Measurements from ENCODE around the gene QRICH1.

QRICH1 gene, protein sequence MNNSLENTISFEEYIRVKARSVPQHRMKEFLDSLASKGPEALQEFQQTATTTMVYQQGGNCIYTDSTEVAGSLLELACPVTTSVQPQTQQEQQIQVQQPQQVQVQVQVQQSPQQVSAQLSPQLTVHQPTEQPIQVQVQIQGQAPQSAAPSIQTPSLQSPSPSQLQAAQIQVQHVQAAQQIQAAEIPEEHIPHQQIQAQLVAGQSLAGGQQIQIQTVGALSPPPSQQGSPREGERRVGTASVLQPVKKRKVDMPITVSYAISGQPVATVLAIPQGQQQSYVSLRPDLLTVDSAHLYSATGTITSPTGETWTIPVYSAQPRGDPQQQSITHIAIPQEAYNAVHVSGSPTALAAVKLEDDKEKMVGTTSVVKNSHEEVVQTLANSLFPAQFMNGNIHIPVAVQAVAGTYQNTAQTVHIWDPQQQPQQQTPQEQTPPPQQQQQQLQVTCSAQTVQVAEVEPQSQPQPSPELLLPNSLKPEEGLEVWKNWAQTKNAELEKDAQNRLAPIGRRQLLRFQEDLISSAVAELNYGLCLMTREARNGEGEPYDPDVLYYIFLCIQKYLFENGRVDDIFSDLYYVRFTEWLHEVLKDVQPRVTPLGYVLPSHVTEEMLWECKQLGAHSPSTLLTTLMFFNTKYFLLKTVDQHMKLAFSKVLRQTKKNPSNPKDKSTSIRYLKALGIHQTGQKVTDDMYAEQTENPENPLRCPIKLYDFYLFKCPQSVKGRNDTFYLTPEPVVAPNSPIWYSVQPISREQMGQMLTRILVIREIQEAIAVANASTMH

DNA sequence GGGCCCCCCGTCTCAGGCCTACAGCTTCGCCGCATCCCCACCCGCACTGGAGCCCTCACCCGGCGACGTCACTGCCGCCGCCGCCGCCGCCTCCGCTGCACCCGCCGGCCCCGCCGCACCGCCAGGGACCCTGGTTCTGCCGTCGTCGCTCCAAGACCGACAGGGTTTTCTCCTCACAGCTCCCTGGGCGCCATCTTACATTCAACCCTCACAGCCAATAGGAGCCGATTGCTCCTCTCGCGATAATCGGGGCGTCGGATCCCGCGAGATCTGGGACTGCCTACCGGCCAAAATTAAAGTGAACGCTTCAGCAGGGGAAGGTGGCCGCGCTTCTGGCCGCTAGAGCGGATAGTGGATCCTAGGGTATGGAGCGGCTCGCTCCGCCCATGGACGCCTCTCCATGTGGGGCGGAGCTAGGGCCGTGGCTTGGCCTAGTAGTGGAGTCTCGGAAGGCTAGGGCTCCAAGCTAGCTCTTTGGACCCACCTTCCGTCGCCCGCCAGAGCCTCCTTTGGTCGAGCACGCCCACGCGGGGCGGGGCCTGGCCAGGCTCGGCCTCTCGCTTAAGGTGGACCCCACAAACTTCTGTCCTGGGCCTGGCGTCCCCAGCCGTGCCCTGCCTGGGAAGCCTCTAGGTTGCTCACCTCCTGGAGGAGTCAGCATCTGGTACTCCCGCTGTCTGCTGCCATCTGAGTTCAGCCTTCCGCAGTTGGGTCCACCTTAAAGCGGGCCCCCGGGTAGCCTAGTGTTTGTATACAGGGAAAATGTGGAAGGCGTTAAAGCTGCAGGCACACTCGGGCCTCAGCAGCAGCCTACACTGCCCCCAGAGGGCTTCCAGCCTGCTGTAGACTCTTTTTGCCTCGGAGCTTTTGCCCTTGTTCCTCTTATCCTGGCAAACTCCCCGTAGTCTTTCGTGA lies at the start of gene QRICH1:
Gene QRICH1, minus strand, starts transcription at position 219 of the 915 bp plus-strand sequence. CDS start 17,054 bp downstream, outside the sequence.
- peak; percentile 98 to 99 for DNase-seq

DNA sequence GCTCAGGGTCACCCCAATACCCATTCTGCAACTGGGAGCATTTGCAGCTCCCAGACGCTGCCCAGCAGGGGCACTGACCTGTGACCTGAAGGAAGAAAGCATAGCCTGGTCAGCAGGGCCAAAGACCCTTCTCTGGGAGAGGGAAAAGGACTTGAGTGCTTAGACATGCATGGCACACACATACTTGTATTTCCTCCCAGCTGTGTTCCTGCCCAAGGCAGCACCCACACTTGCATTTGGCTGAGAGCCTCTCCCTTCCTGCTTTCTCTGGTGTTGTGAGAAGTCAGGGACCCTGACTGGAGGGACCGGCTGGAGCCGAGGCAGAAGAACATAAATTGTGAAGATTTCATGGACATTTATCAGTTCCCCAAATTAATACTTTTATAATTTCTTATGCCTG lies 46.2 kb upstream of the QRICH1 start:
- DNase-seq, result no peak

DNA sequence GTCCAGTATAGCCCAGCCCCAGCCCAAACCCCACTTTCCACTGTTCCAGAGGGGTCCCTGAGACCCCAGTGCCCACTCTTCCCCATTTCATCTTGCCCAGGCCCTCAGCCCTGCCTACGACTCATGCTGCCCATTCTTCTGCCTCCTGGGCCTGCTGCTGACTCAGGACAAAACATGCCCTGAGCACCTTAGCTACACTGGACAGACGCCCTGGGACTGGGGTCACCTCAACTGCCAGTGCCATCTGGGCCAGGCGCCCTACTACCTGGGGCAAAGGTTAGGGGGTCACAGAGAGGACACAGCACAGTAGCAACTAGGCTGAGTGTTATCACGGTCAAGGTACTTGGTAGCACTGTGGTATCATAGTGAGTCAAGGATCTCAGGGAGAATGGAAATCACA lies 41.6 kb upstream of the QRICH1 start:
- no peak for DNase-seq

DNA sequence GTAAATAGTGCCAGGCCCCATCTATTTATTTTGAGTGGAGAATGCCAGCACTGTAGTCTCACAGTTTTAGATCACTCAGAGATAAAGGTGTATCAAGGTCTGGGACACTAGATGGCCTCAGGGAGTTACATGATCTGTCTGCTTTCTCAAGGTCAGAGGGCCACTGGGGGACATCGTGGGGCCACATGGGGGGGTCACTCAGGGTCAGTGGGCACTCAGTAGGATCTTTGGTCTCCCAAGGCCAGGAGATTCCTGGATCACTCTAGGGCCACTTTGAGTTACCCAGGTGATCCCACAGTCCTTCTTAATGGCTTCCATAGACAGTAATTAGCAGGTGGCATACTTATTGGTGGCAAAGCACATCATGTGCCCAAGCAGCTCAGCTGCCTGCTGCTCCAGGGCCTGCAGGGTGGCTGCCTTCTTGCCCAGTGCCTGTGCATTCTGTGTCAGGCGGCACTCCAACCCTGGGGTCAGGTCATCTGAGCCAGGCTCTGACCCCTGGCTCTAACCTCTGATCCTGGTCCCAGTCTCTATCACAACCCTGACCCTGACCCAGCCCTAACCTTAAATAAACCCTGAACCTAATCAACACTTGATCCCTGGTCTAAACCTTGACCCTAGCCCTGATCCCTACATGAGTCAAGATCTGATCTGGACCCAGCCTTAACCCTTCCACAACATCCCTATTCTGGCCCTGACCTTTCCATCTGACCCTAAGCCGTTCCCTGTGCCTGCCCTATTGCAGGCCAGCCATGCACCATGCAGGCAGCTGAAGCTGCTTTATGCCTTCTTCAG lies 40.8 kb upstream of the QRICH1 start:
- DNase-seq, result no peak

DNA sequence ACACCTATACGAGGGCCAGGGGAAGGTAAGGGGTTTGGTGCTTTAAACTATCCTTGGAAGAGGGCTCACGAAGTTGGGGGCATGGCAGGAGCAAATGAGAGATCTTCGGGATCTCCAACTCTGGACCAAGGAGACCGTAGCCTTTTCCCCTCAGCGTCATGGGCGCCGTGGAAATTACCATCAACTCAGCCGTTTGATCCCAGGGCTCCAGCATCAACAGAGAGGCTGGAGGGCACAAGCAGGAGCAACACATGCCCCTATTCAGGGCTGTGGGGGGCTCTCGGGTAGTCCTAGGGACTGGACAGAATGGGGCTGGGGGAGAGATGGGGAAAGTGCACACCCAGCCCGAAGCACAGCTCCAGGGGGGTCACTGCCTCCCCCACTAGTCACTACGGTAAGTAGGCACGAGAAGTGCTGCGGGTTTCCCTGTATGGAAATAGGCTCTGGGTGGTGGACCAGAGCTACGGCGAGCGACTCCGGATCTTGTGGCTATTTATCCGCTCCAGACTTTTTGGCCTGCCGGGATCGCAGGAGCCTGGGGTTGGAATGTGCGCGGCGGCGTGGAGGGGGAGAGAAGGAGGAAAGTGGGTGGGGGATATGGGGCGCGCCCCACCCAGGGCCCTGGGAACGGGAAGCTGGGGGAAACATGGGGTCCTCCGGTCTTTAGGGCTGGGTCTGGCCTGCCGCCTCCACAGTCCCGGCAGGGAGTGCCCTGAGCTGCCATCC lies 39.5 kb upstream of the QRICH1 start:
- peak; percentile 59 to 66 for DNase-seq

DNA sequence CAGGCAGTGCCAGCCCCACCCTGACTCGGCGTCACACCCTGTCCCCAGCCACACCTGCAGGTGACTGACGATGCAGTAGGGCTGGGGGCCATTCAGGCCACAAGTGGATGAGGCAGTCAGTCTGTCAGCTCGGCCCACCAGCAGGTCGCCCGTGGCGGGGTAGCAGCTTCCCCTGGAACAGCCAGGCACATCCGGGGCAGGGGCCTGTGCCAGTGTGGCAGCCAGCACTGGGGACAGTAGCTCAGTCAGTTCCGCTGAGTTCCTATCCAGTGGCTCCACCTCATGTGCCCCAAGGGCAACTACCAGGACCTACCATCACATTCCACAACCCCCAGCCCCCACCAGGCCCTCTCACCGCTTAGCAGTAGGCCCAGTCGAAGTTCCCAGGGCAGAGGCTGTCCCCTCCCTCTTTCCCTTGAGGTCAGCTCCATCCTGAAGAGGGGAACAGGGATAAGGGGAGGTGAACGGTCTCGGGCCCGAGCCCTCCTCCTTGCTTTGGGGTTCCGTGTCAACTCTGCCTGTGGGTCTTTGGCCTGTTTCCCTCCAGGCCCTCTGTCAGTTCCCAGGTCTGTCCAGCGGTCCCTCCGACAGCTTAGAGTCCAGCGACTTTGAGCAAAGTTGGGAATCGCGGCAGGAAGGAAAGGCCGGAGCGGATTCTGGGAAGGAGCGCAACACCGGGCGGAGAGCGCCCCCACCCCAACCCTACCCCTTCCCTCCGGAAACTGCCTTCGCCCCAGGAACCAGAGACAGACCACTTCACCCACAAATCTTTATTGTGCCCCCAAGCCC lies 38.8 kb upstream of the QRICH1 start, which contains the start of gene LAMB2:
Gene LAMB2, minus strand, starts transcription at position 614 of the 789 bp plus-strand sequence. Its CDS starts 183 bp downstream, at position 431.
- no peak for DNase-seq

DNA sequence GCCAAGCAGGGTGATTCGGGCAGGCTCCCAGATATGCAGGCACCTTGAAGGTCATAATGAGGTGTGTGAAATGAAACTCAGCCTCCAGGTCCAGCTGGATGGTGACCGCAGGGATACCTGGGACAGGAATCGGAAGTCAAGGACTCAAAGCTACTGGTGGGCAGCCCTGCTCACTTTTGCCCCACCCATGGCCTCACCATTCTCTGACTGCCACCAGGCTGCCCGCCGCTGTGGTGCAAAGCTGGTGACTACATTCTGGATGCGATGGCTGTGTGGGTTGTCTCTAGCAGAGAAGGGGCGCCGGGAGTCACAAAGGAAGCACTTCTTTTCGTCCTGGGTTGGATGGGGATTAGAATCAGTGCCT lies 38.2 kb upstream of the QRICH1 start:
- no peak for DNase-seq

DNA sequence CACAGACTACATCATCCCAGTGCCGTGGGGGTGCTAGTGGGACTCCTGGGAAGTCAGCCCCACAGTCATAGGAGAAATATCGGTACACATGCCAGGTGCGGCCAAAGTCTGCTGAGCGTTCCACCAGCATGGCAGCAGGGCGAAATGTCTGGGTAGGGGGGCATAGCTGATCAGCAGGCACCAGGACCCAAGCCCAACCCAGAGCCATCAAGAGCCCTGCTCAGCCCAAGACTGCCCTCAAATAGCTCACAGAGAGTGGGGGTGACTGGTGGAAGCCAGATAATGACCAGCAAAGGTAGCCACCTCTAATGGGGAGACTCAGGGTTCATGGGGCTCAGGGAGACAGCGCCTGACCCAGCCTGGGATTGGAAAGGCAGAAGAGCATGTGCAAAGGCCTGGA lies 37.7 kb upstream of the QRICH1 start:
- DNase-seq, result no peak

DNA sequence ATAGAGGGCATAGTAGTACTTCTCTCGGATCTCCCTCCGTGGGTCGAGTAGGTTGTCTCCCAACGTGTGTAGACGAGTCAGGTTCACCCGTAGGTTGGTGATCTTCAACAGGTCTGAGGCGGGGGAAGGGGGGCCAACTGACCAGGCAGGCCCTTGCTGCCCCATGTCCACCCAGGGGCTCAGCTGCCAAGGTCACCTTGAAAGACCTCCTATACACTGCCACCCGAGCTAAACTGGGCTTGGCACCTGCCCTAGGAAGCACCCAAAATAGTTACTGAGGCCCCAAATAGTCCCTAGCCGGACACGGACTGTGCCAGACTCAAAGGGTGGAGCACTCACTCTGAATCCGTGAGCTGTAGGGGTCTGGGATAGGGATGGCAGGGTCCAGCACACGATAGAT lies 37.2 kb upstream of the QRICH1 start:
- no peak for DNase-seq

DNA sequence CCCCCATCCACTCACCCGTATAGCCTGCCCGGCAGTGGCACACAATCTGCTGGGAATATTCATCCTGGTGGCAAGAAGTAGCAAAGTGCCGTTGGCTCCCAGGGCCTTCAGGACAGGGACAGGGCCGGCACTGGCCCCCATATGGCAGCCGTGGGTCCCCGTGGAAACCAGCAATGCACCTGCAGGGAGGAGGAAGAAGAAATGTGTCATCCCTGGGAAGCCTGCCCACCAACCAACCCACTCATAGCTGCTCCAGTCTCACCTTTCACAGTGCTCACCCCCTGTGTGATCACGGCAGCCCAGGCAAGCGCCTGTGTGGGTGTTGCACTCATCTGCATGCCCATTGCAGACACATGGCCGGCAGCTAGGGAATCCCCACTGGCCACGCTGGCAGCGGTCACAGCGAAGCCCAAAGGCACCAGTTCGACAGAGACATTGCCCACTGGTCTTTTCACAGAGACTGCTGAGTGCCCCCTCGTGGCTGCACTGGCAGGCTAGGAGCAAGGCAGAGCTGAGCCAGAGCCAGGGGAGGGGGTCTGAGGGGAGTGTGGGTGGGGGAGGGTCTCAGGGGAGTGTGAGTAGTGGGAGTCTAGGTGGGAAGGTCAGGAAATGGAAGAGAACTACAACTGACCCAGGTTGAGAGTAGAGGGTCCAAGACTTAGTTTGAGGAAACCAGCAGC lies 31.3 kb upstream of the QRICH1 start:
- no peak for DNase-seq

DNA sequence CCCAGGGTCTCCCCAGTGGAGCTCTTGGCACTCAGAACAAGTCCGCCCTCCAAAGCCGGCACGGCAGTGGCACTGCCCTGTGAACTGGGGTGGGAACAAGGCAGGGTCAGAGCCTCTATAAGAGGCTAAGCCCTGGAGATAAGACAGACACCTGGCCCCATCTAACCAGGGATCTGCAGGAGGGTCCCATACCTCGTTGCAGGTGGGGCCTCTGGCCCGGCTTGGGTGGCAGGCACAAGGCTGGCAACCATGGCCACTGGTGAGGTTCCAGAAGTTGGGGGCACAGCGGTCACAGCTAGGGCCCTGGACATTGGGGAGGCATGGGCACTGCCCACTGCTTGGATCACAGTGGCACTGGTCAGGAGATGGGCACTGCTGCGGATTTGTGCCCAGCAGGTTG lies 30.3 kb upstream of the QRICH1 start:
- no peak for DNase-seq

DNA sequence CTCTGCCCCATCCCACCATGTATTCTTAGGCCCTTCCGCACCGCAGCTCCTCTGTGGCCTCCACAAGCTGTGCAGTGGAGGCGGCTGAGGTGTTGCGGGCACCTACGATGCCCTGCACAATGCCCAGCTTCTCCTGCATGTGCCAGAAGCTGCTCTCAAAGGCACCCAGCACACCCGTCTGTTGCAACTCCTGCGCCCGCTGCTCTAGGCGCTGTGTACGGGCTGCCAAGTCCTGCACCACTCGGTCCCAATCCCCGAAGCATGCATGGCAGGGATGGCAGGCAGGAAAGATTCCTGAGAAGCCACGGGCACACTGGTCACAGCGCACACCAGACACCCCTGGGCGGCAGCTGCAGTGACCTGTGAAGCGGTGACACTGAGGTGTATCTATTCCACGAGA lies 29.8 kb upstream of the QRICH1 start:
- DNase-seq, result no peak

DNA sequence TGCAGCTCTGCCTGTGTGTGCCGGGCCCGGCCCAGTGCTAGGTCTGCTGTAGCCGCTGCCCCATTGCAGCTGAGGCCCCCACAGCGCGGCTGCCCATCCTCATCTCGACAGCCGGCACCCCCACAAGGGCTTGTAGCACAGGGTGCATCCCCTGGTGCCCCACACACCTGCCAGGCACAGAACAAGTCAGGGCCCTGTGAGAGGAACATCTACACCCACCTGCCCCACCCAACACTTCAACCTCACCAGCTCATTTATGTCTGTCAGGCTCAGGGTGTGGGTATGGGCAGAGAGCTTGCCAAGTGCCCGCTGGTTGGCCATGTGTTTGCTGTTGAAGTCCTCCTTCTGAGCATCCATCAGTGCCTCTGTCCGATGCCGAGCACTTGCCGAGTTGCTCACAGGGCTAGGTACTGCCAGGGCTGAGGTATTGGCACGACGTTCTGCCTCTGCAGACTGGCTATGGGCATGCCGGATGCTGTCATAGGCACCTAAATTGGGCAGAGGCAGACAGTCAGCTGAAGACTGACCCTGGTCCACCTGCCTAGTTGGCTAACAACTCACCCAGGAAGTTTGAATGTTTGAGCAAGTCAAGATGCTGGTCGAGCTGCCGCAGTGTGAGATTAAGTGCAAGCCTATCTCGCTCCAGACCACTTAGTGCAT lies 29.1 kb upstream of the QRICH1 start:
- DNase-seq, result no peak

DNA sequence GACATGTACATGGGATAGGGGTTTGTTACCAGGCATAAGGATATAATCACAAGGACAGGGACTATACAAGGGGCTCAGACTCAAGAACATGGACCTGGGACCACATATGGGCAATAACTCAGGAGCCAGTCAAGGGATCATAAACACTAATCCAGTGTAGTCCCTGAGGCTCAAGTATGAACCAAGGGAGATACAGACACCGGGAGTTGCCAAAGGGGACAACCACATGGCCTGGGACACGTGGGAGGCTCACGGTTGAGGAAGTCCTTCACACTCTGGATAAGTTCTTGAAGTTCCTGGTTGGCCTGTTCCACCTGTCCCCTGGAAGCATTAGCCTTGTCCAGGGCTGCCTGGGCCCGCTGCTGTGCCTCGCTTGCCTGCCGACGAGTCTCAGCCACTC lies 28.6 kb upstream of the QRICH1 start:
- peak in 1 of 2 donors; percentile 45 for DNase-seq

DNA sequence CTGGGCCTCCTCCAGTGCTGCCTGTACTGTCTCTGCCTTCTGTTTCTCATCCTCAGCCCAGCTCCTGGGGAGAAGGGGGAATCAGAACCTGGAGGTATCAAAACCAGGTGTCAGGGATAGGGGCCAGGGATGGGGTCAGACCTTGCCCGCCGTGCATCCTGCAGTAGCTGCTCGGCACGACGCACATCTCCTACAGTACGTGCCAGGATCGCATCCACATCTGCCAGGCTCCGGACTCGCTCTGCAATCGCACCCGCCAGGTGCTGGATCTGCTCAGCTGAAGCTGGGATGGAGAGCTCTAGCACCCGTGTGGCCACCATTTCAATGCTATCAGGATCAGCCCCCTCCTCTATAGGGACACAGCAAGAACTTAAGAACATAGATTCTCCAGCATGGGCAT lies 28.2 kb upstream of the QRICH1 start:
- DNase-seq, result no peak

DNA sequence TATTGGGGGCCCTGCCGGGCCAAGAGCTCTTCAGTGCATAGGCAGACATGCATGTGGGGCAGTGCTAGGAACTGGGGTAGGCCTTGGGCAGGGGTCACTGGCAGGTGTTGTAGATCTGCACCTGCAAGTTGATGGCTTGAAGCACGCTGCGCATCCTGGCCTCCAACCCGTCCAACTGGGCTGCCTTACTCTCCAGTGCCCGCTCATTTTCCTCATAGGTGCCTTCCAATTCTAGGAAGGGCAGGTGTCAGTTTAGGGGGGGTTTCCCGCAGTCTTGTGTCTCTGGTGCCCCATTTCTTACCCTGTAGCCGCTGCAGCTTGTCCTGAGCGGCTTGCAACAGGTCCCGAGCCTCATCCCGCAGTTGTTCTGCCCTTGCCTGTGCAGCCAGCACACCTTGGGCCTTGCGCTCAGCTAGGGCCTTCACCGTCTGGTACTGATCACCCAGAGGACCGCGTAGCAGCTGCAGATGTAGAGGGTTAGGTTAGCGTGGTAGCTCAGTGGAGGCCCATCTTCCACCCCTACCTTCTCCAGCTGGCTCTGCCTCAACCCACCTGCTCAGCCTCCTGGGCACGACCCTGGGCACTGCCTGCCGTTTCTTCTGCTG lies 27.4 kb upstream of the QRICH1 start:
- DNase-seq, result no peak

DNA sequence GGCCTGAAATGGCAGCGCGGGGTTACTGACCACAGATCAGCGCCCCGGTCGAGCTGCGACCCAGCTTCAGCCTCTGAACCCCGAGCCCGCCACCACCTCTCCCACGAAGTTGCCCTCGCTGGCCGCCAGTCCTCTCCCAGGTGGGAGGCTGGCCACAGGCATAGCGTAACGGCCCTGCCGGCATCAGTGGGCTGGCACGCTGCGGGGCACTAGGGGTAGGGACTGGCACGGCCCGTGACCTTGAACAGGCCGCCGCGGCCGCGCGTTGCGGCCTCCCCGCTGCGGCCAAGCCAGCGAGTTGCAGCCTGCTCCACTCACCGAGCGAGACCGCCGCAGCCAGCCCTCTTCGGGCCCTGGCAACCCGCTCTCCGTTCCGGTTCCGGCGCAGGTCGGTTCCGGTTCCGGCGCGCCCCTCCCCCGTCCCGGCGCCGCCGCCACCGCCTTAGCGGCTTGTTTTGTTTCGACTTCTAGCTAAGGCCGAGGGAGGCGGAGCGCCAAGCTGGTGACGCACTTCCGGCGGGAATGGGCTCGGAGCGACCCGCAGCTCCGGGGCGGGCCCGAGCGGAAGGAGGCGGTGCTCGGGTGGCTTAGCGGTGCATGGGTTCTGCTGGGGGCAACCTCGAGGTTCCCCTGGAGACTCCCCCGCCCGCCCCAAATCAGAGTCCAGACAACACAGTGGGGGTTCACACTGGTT lies 26.7 kb upstream of the QRICH1 start, which contains the start of gene USP19:
Gene USP19, minus strand, starts transcription at position 386 of the 694 bp plus-strand sequence. CDS start 1,678 bp downstream, outside the sequence.
- peak; percentile 88 to 96 for DNase-seq

DNA sequence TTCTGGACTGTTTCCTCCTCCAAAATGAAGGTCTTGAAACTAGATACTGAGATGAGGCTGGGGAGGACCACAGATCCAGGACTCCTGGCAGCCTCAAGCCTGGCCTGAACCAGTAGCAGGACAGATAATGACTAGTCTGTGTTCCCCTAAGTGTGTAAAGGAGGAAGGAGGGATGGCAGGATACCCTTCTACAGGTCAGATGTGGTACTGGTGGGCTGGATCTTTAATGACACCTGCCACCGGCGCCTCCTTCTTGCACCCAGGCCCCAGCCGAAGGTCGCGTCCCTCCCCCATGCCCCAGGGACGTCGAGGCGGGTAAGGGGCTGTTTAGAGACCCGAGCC lies 26.2 kb upstream of the QRICH1 start:
- no peak for DNase-seq

Measured in inflammatory macrophage treated with lipopolysaccharide for 1 hour (primary cell).